GM19467 (cell line): ENCODE measurements around the gene CHRM5.
A peak's percentile ranks its signal among the peaks of the same experiment; 100 is the strongest.
"Not testable (repeated sequence)": the region's sequence is repeated elsewhere in the genome, so short reads cannot be mapped to it uniquely, and the experiment has no call there.

Experiments
- ATAC-seq: cut with Tn5 transposase; IDR thresholded peaks from one replicate; pipeline ENCODE4 v1.9.1; 2021; ENCODE audit warnings: mild to moderate bottlenecking, moderate library complexity; ENCODE audit not compliant: unreplicated experiment

The CHRM5 gene

GRCh38 chr15:34038023-34038870, 70.0 kb downstream of the CHRM5 start:
- ATAC-seq, result peak; percentile 68

GRCh38 chr15:34038871-34039789, 70.8 kb downstream of the CHRM5 start, which contains the start of gene AVEN:
TSS of gene AVEN (minus strand) at chr15:34039204. CDS start at chr15:34039046, 158 bp downstream.
- peak; percentile 45 for ATAC-seq

GRCh38 chr15:34039790-34040113, 71.5 kb downstream of the CHRM5 start:
- no peak for ATAC-seq

GRCh38 chr15:34043391-34043790, 75.1 kb downstream of the CHRM5 start:
- ATAC-seq, result no peak

GRCh38 chr15:34043813-34044212, 75.5 kb downstream of the CHRM5 start:
- no peak for ATAC-seq

DNA sequence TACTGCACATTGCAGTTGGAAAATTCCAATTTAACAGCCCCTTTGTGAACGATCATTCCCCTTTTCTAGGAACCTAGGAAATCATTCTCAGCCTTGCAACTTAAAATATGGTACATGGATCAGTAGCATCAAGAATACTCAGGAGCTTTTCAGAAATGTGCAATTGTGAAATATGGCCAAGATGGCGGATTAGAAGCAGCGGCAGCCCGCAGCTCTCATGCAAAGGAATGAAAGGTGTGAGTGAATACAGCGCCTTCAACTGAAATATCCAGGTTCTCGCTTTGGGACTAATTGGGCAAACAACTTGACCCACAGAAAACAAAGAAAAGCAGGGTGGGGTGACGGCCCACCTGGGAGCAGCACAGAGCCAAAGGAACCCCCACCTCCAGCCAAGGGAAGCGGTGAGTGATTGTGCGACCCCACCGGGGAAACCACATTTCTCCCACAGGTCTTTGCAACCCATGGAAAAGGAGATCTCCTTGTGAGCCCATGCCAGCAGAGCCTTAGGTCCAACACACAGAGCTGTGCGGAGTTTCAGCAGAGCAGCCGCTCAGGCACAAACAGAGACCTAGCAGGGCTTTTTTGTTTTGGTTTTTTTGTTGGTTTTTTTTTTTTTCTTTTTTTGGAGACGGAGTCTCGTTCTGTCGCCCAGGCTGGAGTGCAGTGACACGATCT, 78.3 kb downstream of the CHRM5 start:
- no peak for ATAC-seq

- ATAC-seq, result no peak
Measured at GRCh38 chr15:34047893-34048775, 79.8 kb downstream of the CHRM5 start.

GRCh38 chr15:34049112-34049511, 80.8 kb downstream of the CHRM5 start:
- ATAC-seq, result no peak

DNA sequence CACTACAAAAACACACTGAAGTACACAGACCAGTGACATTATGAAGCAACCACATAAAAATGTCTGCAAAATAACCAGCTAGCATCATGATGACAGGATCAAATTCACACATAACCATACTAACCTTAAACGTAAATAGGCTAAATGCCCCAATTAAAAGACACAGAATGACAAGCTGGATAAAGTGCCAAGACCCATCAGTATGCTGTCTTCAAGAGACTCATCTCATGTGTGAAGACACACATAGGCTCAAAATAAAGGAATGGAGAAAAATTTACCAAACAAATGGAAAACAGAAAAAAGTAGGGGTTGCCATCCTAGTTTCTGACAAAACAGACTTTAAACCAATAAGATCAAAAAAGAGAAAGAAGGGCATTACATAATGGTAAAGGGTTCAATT, 82.1 kb downstream of the CHRM5 start:
- not testable (repeated sequence) for ATAC-seq

DNA sequence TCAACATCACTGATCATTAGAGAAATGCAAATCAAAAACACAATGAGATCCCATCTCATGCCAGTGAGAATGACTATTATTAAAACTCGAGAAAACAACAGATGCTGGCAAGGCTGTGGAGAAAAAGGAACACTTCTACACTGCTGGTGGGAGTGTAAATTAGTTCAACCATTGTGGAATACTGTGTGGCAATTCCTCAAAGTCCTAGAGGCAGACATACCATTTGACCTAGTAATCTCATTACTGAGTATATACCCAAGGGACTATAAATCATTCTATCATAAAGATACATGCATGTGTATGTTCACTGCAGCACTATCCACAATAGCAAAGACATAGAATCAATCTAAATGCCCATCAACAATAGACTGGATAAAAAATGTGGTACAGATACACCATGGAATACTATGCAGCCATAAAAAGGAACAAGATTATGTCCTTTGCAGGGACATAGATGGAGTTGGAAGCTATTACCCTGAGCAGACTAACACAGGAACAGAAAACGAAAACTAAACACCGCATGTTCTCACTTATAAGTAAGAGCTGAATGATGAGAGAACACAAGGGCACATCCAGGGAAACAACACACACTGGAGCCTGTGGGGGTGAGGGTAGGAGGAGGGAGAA, 85.9 kb downstream of the CHRM5 start:
- ATAC-seq, result no peak

DNA sequence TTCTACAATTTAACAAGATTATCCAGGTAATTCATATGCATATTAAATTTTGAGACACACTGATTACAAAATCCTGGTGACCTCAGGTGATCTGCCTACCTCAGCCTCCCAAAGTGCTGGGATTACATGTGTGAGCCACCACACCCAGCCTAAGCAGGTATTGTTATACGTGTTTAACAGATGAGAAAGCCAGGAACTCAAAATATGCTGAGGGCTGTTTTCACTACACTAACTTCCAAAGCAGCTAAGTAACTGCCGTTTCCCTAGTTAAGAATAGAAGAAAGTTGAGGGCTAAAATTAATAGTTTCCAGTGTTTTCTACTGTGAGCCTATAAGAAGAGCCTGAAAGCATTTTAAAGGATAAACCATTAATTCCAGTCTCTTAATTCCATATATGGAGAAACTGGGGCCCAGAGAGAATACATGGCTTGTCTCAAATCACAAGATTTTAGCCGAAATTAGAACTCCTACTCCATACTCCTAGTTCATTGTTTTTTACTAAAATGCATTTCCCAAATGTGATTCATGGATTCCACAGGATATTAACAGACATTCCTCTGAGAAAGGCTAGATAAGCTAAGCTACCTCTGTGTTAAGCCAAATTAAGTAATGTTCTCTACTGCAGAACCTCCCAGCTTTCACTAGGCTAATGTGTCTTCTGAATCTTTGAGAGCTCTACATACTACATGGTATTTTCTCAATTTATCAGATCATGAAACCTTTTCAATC, 87.7 kb downstream of the CHRM5 start:
- no peak for ATAC-seq

- no peak for ATAC-seq
Measured at GRCh38 chr15:34056911-34057310, 88.6 kb downstream of the CHRM5 start.

DNA sequence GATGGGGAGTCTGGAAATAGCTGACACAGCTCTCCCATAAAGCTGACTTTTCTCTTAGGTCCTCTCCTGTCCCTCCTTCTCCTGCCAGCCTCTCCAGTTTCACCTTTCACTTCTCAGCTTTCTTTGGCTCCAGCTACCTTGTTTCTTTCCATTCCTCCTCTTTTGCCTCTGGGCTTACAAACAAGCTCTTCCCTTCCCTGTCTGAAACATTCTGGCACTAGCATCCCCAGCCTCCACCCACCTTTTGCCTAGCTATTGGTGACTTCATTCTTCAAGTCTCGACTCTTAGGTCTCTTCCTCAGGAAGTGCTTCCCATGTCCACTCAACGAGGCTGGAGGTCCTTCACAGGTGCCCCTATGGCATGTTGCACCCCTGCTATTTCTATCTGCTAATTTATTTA, 91.2 kb downstream of the CHRM5 start:
- ATAC-seq, result no peak

- no peak for ATAC-seq
Measured at GRCh38 chr15:34059946-34060345, 91.6 kb downstream of the CHRM5 start.

GRCh38 chr15:34064438-34064837, 96.1 kb downstream of the CHRM5 start:
- ATAC-seq, result no peak

- no peak for ATAC-seq
Measured at GRCh38 chr15:34065261-34065660, 97.0 kb downstream of the CHRM5 start.

GRCh38 chr15:34065941-34066340, 97.6 kb downstream of the CHRM5 start:
- ATAC-seq, result no peak

GRCh38 chr15:34070003-34070402, 101.7 kb downstream of the CHRM5 start:
- no peak for ATAC-seq

DNA sequence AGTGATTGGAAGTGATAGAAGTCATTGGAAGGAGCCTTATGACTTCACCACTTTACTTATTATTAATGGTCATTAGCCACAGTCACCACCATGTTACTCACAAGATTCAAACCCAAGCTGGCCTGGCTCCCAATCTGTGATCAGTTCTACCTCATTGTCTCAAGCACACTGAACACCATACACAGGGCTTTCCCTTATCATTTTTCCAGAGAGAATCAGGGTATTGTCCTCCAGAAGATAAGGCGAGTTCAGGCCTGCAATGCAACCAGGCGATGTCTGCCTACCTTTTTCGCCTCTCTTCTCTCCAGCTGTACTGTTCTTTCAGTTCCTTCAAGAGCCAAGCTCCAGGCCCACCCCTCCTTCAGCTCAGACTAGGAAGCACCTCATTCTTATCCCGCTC, 108.5 kb downstream of the CHRM5 start:
- no peak for ATAC-seq
